HepG2 (cell line): ENCODE data around the gene ZNF607. TPM values are rescaled to one million over a fixed set of nuclear protein-coding genes. Genes with fewer than 3 reads are reported as not detected.

Source experiments
- BHLHE40 ChIP-seq: IDR thresholded peaks from 2 replicates; pipeline ENCODE4 v1.6.1; 2011; ENCODE audit warnings: low read length, improper control_type of control experiment
- BRD4 ChIP-seq: sonication (generic); formaldehyde crosslinking; IDR thresholded peaks from 2 replicates; pipeline ENCODE4 v1.4.0; 2020; ENCODE audit warnings: missing genetic modification reagents
- CAMTA2 ChIP-seq: sonication (generic); formaldehyde crosslinking; IDR thresholded peaks from 2 replicates; pipeline ENCODE4 v1.4.0; 2020; ENCODE audit warnings: mild to moderate bottlenecking, missing genetic modification reagents, borderline replicate concordance
- ERF ChIP-seq: IDR thresholded peaks from 2 replicates; pipeline ENCODE4 v1.6.1; 2018; ENCODE audit warnings: missing biosample characterization, missing genetic modification reagents
- MED13 ChIP-seq: sonication (generic); formaldehyde crosslinking; IDR thresholded peaks from 2 replicates; pipeline ENCODE4 v1.5.0; 2020; ENCODE audit warnings: missing genetic modification reagents
- MXD4 ChIP-seq: IDR thresholded peaks from 2 replicates; pipeline ENCODE4 v1.6.1; 2016; ENCODE audit warnings: mild to moderate bottlenecking, missing biosample characterization, missing genetic modification reagents
- MXI1 ChIP-seq: IDR thresholded peaks from 3 replicates; pipeline ENCODE4 v1.6.1; 2012; ENCODE audit warnings: low read depth, low read length, inconsistent platforms, borderline replicate concordance
- SMARCE1 ChIP-seq: fragments of 450-650 bp; IDR thresholded peaks from 2 replicates; pipeline ENCODE4 v1.6.1; 2017; ENCODE audit warnings: borderline replicate concordance
- THYN1 ChIP-seq: sonication (generic); formaldehyde crosslinking; IDR thresholded peaks from 2 replicates; pipeline ENCODE4 v1.8.1; 2023; ENCODE audit warnings: low read depth, mild to moderate bottlenecking, moderate library complexity, missing genetic modification reagents, borderline replicate concordance
- ZBTB10 ChIP-seq: sonication (generic); formaldehyde crosslinking; IDR thresholded peaks from 2 replicates; pipeline ENCODE4 v1.4.0; 2020; ENCODE audit warnings: missing genetic modification reagents, borderline replicate concordance
- ZKSCAN1 ChIP-seq: fragments of 150-350 bp; IDR thresholded peaks from 2 replicates; pipeline ENCODE4 v1.6.1; 2014; ENCODE audit warnings: low read length
- ZMYM4 ChIP-seq: sonication (generic); formaldehyde crosslinking; IDR thresholded peaks from 2 replicates; pipeline ENCODE4 v1.8.1; 2023; ENCODE audit warnings: mild to moderate bottlenecking, missing genetic modification reagents
- ZNF205 ChIP-seq: IDR thresholded peaks from 2 replicates; pipeline ENCODE4 v1.6.1; 2018; ENCODE audit warnings: missing biosample characterization, missing genetic modification reagents
- ZNF251 ChIP-seq: sonication (generic); formaldehyde crosslinking; IDR thresholded peaks from 2 replicates; pipeline ENCODE4 v1.9.0; 2021; ENCODE audit warnings: mild to moderate bottlenecking, missing genetic modification reagents
- ZNF644 ChIP-seq: IDR thresholded peaks from 2 replicates; pipeline ENCODE4 v1.6.1; 2016; ENCODE audit warnings: low read depth
- ZNF720 ChIP-seq: sonication (generic); formaldehyde crosslinking; IDR thresholded peaks from 2 replicates; pipeline ENCODE4 v1.4.0; 2020; ENCODE audit warnings: missing genetic modification reagents
- ZNF761 ChIP-seq: sonication (generic); formaldehyde crosslinking; conservative IDR thresholded peaks from 2 replicates; pipeline ENCODE4 v1.4.0; 2020; ENCODE audit warnings: mild to moderate bottlenecking, missing genetic modification reagents
- ZNF781 ChIP-seq: sonication (generic); formaldehyde crosslinking; IDR thresholded peaks from 2 replicates; pipeline ENCODE4 v1.5.1; 2020; ENCODE audit warnings: borderline replicate concordance, mild to moderate bottlenecking, missing genetic modification reagents; ENCODE audit errors: not compliant biosample characterization
- ZNF788 ChIP-seq: sonication (generic); formaldehyde crosslinking; IDR thresholded peaks from 2 replicates; pipeline ENCODE4 v1.5.0; 2020; ENCODE audit warnings: mild to moderate bottlenecking, missing genetic modification reagents, borderline replicate concordance
- ZSCAN20 ChIP-seq: sonication (generic); formaldehyde crosslinking; IDR thresholded peaks from 2 replicates; pipeline ENCODE4 v1.4.0; 2020; ENCODE audit warnings: missing genetic modification reagents, mild to moderate bottlenecking, borderline replicate concordance
- ZSCAN30 ChIP-seq: sonication (generic); formaldehyde crosslinking; IDR thresholded peaks from 2 replicates; pipeline ENCODE4 v1.5.0; 2020; ENCODE audit warnings: mild to moderate bottlenecking, missing genetic modification reagents
- ZSCAN31 ChIP-seq: sonication (generic); formaldehyde crosslinking; IDR thresholded peaks from 2 replicates; pipeline ENCODE4 v1.5.0; 2020; ENCODE audit warnings: low read depth, mild to moderate bottlenecking, missing genetic modification reagents
- polyA plus RNA-seq, 8 experiments: library from polyadenylated mRNA; depleted of rRNA in 3 of 8; stranded (reverse) in 7 of 8; unstranded in 1 of 8; fragments of >200 nt; fragmentation: Illumina TruSeq in 4 of 8; extraction: Trizol in 4 of 8; gene quantifications; 2 replicates each; pipeline versions ENCODE4 v1.2.1 to v1.2.3, GENCODE V29; 2011 to 2016; ENCODE audit warnings: low read depth in 4 of 8, missing spikeins in 1 of 8, mixed read lengths in 1 of 8; ENCODE audit not compliant: insufficient read depth in 1 of 8
- total RNA-seq, 5 experiments: library from RNA; depleted of rRNA; stranded (reverse); fragments of >200 nt; fragmentation: Illumina TruSeq; extraction: Trizol; gene quantifications; 2 replicates each; pipeline ENCODE4 v1.2.3, GENCODE V29; 2016; ENCODE audit warnings: low read depth in 1 of 5
- TF ChIP-seq, protein P1 (sequence below): IDR thresholded peaks from 2 replicates; pipeline ENCODE4 v1.6.1; 2012; ENCODE audit warnings: low read length, improper control_type of control experiment
- TF ChIP-seq, protein P2 (sequence below): sonication (generic); formaldehyde crosslinking; conservative IDR thresholded peaks from 2 replicates; pipeline ENCODE4 v1.5.0; 2020; ENCODE audit warnings: missing genetic modification reagents

Gene ZNF607
- total and polyA plus RNA-seq, 2 of the 13 experiments (the other 11 are each of a cell fraction or from before 2014, with no cell fraction given): 3.8 to 8.3 TPM

GRCh38 chr19:37719111-37719926 lies at the start of gene ZNF607 (continued):
- TF ChIP-seq SMARCE1: no peak
- peak; percentile 41; the same call in 1 of the 2 replicates for TF ChIP-seq ZNF788 (CRISPR knock-in tag)
- peak; percentile 64 for TF ChIP-seq ZMYM4
- TF ChIP-seq, protein P1, sequence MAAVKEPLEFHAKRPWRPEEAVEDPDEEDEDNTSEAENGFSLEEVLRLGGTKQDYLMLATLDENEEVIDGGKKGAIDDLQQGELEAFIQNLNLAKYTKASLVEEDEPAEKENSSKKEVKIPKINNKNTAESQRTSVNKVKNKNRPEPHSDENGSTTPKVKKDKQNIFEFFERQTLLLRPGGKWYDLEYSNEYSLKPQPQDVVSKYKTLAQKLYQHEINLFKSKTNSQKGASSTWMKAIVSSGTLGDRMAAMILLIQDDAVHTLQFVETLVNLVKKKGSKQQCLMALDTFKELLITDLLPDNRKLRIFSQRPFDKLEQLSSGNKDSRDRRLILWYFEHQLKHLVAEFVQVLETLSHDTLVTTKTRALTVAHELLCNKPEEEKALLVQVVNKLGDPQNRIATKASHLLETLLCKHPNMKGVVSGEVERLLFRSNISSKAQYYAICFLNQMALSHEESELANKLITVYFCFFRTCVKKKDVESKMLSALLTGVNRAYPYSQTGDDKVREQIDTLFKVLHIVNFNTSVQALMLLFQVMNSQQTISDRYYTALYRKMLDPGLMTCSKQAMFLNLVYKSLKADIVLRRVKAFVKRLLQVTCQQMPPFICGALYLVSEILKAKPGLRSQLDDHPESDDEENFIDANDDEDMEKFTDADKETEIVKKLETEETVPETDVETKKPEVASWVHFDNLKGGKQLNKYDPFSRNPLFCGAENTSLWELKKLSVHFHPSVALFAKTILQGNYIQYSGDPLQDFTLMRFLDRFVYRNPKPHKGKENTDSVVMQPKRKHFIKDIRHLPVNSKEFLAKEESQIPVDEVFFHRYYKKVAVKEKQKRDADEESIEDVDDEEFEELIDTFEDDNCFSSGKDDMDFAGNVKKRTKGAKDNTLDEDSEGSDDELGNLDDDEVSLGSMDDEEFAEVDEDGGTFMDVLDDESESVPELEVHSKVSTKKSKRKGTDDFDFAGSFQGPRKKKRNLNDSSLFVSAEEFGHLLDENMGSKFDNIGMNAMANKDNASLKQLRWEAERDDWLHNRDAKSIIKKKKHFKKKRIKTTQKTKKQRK: no peak
- no peak for TF ChIP-seq ZNF720 (CRISPR knock-in tag)
- no peak for TF ChIP-seq ZNF251
- TF ChIP-seq, protein P2, sequence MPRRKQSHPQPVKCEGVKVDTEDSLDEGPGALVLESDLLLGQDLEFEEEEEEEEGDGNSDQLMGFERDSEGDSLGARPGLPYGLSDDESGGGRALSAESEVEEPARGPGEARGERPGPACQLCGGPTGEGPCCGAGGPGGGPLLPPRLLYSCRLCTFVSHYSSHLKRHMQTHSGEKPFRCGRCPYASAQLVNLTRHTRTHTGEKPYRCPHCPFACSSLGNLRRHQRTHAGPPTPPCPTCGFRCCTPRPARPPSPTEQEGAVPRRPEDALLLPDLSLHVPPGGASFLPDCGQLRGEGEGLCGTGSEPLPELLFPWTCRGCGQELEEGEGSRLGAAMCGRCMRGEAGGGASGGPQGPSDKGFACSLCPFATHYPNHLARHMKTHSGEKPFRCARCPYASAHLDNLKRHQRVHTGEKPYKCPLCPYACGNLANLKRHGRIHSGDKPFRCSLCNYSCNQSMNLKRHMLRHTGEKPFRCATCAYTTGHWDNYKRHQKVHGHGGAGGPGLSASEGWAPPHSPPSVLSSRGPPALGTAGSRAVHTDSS (CRISPR knock-in tag): no peak
- no peak for TF ChIP-seq ZNF644 (CRISPR knock-in tag)
- no peak for TF ChIP-seq BHLHE40
- TF ChIP-seq ZNF205: no peak
- no peak for TF ChIP-seq ZSCAN30 (CRISPR knock-in tag)
- no peak for TF ChIP-seq ZKSCAN1
- no peak for TF ChIP-seq ZBTB10 (CRISPR knock-in tag)
- no peak for TF ChIP-seq MED13 (CRISPR knock-in tag)
- TF ChIP-seq MXD4 (CRISPR knock-in tag): peak; percentile 28; the same call in 1 of the 2 replicates
- TF ChIP-seq MXI1: no peak
- TF ChIP-seq ZNF761 (CRISPR knock-in tag): no peak
- 0 out of 2 replicates have a peak, but pooled peaks have one; percentile 45 for TF ChIP-seq ZSCAN31
- TF ChIP-seq ZSCAN20 (CRISPR knock-in tag): no peak
- TF ChIP-seq CAMTA2 (CRISPR knock-in tag): no peak
- TF ChIP-seq ZNF781 (CRISPR knock-in tag): peak; percentile 52
- TF ChIP-seq THYN1 (CRISPR knock-in tag): no peak
- no peak for TF ChIP-seq ERF (CRISPR knock-in tag)
- no peak for TF ChIP-seq BRD4 (CRISPR knock-in tag)
